ENCODE data around the gene AFG3L2. TPM values are rescaled to one million over a fixed set of nuclear protein-coding genes. Genes with fewer than 3 reads are reported as not detected.

The AFG3L2 gene
- total and polyA plus RNA-seq, 2 of the 8 experiments (the other 6 are each of a cell fraction or from before 2014, with no cell fraction given) = 29.7 to 84.8 TPM

DNA sequence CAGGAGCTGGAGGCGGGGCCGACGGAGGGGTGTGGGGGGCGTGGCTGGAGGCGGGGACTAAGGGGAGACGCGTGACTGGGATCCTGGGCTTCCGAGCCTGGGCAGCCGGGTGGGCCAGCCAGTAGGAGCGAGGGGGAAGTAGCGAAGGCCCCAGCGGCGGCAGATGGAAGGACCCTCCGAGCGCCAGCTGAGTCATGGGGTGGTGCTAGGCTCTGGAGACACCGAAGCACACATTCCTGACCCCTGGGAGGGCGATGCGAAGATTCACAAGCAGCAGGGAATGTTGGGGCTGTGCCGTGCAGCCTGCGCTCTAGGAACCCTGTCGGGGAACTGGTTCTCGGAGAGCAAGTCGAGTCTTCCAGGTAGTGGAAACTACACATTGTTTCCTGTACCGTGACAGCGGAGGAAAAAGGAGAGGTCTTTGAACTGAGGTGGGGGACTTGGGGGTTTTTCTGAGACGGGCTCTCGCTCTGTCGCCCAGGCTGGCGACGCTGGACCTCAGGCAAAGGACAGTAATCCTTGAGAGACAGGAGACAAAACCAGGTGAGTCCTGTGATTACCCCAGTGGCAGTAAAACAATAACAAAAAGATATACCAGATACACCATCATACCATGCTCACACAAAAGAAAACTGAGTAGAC lies 650 bp upstream of the AFG3L2 start (continued):
- TF ChIP-seq, protein P1, sequence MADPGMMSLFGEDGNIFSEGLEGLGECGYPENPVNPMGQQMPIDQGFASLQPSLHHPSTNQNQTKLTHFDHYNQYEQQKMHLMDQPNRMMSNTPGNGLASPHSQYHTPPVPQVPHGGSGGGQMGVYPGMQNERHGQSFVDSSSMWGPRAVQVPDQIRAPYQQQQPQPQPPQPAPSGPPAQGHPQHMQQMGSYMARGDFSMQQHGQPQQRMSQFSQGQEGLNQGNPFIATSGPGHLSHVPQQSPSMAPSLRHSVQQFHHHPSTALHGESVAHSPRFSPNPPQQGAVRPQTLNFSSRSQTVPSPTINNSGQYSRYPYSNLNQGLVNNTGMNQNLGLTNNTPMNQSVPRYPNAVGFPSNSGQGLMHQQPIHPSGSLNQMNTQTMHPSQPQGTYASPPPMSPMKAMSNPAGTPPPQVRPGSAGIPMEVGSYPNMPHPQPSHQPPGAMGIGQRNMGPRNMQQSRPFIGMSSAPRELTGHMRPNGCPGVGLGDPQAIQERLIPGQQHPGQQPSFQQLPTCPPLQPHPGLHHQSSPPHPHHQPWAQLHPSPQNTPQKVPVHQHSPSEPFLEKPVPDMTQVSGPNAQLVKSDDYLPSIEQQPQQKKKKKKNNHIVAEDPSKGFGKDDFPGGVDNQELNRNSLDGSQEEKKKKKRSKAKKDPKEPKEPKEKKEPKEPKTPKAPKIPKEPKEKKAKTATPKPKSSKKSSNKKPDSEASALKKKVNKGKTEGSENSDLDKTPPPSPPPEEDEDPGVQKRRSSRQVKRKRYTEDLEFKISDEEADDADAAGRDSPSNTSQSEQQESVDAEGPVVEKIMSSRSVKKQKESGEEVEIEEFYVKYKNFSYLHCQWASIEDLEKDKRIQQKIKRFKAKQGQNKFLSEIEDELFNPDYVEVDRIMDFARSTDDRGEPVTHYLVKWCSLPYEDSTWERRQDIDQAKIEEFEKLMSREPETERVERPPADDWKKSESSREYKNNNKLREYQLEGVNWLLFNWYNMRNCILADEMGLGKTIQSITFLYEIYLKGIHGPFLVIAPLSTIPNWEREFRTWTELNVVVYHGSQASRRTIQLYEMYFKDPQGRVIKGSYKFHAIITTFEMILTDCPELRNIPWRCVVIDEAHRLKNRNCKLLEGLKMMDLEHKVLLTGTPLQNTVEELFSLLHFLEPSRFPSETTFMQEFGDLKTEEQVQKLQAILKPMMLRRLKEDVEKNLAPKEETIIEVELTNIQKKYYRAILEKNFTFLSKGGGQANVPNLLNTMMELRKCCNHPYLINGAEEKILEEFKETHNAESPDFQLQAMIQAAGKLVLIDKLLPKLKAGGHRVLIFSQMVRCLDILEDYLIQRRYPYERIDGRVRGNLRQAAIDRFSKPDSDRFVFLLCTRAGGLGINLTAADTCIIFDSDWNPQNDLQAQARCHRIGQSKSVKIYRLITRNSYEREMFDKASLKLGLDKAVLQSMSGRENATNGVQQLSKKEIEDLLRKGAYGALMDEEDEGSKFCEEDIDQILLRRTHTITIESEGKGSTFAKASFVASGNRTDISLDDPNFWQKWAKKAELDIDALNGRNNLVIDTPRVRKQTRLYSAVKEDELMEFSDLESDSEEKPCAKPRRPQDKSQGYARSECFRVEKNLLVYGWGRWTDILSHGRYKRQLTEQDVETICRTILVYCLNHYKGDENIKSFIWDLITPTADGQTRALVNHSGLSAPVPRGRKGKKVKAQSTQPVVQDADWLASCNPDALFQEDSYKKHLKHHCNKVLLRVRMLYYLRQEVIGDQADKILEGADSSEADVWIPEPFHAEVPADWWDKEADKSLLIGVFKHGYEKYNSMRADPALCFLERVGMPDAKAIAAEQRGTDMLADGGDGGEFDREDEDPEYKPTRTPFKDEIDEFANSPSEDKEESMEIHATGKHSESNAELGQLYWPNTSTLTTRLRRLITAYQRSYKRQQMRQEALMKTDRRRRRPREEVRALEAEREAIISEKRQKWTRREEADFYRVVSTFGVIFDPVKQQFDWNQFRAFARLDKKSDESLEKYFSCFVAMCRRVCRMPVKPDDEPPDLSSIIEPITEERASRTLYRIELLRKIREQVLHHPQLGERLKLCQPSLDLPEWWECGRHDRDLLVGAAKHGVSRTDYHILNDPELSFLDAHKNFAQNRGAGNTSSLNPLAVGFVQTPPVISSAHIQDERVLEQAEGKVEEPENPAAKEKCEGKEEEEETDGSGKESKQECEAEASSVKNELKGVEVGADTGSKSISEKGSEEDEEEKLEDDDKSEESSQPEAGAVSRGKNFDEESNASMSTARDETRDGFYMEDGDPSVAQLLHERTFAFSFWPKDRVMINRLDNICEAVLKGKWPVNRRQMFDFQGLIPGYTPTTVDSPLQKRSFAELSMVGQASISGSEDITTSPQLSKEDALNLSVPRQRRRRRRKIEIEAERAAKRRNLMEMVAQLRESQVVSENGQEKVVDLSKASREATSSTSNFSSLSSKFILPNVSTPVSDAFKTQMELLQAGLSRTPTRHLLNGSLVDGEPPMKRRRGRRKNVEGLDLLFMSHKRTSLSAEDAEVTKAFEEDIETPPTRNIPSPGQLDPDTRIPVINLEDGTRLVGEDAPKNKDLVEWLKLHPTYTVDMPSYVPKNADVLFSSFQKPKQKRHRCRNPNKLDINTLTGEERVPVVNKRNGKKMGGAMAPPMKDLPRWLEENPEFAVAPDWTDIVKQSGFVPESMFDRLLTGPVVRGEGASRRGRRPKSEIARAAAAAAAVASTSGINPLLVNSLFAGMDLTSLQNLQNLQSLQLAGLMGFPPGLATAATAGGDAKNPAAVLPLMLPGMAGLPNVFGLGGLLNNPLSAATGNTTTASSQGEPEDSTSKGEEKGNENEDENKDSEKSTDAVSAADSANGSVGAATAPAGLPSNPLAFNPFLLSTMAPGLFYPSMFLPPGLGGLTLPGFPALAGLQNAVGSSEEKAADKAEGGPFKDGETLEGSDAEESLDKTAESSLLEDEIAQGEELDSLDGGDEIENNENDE (IDR thresholded peaks at IDR 0.05; ENCODE audit: insufficient replicate concordance, low read length) = no peak
- TF ChIP-seq HDAC2 (IDR thresholded peaks at IDR 0.05; ENCODE audit: borderline replicate concordance in 1 of 2, low read depth in 2 of 2, low read length in 2 of 2) (no peak), SIN3A (conservative IDR thresholded peaks at IDR 0.05 in 1 of 2, IDR thresholded peaks at IDR 0.05 in 1 of 2; ENCODE audit: low read depth in 1 of 2, low read length in 2 of 2) (peak; percentile 6 to 76; a peak in 1 of 4 replicates), RBBP5 (IDR thresholded peaks at IDR 0.05; ENCODE audit: borderline replicate concordance, low read depth, low read length) (peak; percentile 49; the same call in 1 of the 2 replicates), RNF2 (IDR thresholded peaks at IDR 0.05; ENCODE audit: borderline replicate concordance, low read depth, low read length, missing control alignments, poor library complexity, severe bottlenecking) (no peak), NRF1 (IDR thresholded peaks at IDR 0.05; ENCODE audit: low read depth, low read length) (no peak), SP1 (IDR thresholded peaks at IDR 0.05; ENCODE audit: low read depth, low read length) (0 out of 2 replicates have a peak, but pooled peaks have one; percentile 27)

All from H1 (cell line).